Measurements from ENCODE around the gene RMP24.

Gene RMP24

GRCh38 chr18:35927430-35927829, 45.0 kb upstream of the RMP24 start:
- H3K36me3 ChIP-seq (ENCODE audit: insufficient read depth, low read length) = no peaks in the 10 kb centered on the region
- no peak overlapping the region for H3K9ac ChIP-seq (ENCODE audit: low read depth, low read length, poor library complexity, severe bottlenecking)
- no peak overlapping the region for H2AFZ ChIP-seq (ENCODE audit: low read length)
- no peak overlapping the region for H3K4me2 ChIP-seq (ENCODE audit: low read depth, low read length, poor library complexity, severe bottlenecking)
- no peaks in the 10 kb centered on the region for H3K79me2 ChIP-seq (ENCODE audit: insufficient read depth, low read length)
- TF ChIP-seq EZH2phosphoT487 (IDR thresholded peaks at IDR 0.05; ENCODE audit: borderline replicate concordance) = no peak
- TF ChIP-seq CTCF (conservative IDR thresholded peaks at IDR 0.05; ENCODE audit: low read length) = no peak
- H3F3A ChIP-seq (ENCODE audit: low read depth) = no peaks in the 10 kb centered on the region
- H3K4me1 ChIP-seq (ENCODE audit: insufficient read depth, low read length, poor library complexity, severe bottlenecking) = no peaks in the 10 kb centered on the region
- H3K4me3 ChIP-seq (ENCODE audit: low read length, poor library complexity, severe bottlenecking) = no peak overlapping the region
- no peaks in the 10 kb centered on the region for H4K20me1 ChIP-seq (ENCODE audit: insufficient read depth, low read length, poor library complexity, severe bottlenecking)
- H3K9me2 ChIP-seq (replicated peaks; ENCODE audit: low read depth, low read length) = no peaks in the 10 kb centered on the region
- H3K9me3 ChIP-seq (ENCODE audit: insufficient read depth, low read depth, low read length) = peaks cover 3% of the 10 kb centered on the region; the same call in 1 of the 2 replicates
- H3K27me3 ChIP-seq (ENCODE audit: insufficient read depth, low read length, poor library complexity, severe bottlenecking) = peaks cover 5% of the 10 kb centered on the region

- H3K9me3 ChIP-seq (ENCODE audit: insufficient read depth, low read depth, low read length) = peaks cover 3% of the 10 kb centered on the region; the same call in 1 of the 2 replicates
- no peak overlapping the region for H2AFZ ChIP-seq (ENCODE audit: low read length)
- H3K4me3 ChIP-seq (ENCODE audit: low read length, poor library complexity, severe bottlenecking) = no peak overlapping the region
- TF ChIP-seq CTCF (conservative IDR thresholded peaks at IDR 0.05; ENCODE audit: low read length) = no peak
- no peak for TF ChIP-seq EZH2phosphoT487 (IDR thresholded peaks at IDR 0.05; ENCODE audit: borderline replicate concordance)
- no peaks in the 10 kb centered on the region for H3K79me2 ChIP-seq (ENCODE audit: insufficient read depth, low read length)
- no peaks in the 10 kb centered on the region for H4K20me1 ChIP-seq (ENCODE audit: insufficient read depth, low read length, poor library complexity, severe bottlenecking)
- H3K4me2 ChIP-seq (ENCODE audit: low read depth, low read length, poor library complexity, severe bottlenecking) = no peak overlapping the region
- no peaks in the 10 kb centered on the region for H3K4me1 ChIP-seq (ENCODE audit: insufficient read depth, low read length, poor library complexity, severe bottlenecking)
- no peaks in the 10 kb centered on the region for H3F3A ChIP-seq (ENCODE audit: low read depth)
- no peaks in the 10 kb centered on the region for H3K9me2 ChIP-seq (replicated peaks; ENCODE audit: low read depth, low read length)
- H3K27me3 ChIP-seq (ENCODE audit: insufficient read depth, low read length, poor library complexity, severe bottlenecking) = no peaks in the 10 kb centered on the region
- H3K9ac ChIP-seq (ENCODE audit: low read depth, low read length, poor library complexity, severe bottlenecking) = no peak overlapping the region
- H3K36me3 ChIP-seq (ENCODE audit: insufficient read depth, low read length) = no peaks in the 10 kb centered on the region
These were observed 38.5 kb upstream of the RMP24 start for GRCh38 chr18:35933982-35934381.

GRCh38 chr18:35934891-35935290, 37.6 kb upstream of the RMP24 start:
- Histone ChIP-seq H3K27me3 (ENCODE audit: insufficient read depth, low read length, poor library complexity, severe bottlenecking) (no peaks in the 10 kb centered on the region), H3K9ac (ENCODE audit: low read depth, low read length, poor library complexity, severe bottlenecking) (no peak overlapping the region), H3K4me2 (ENCODE audit: low read depth, low read length, poor library complexity, severe bottlenecking) (no peak overlapping the region), H3K4me3 (ENCODE audit: low read length, poor library complexity, severe bottlenecking) (no peak overlapping the region), H2AFZ (ENCODE audit: low read length) (no peak overlapping the region), H3F3A (ENCODE audit: low read depth) (no peaks in the 10 kb centered on the region), H3K4me1 (ENCODE audit: insufficient read depth, low read length, poor library complexity, severe bottlenecking) (no peaks in the 10 kb centered on the region), H3K9me3 (ENCODE audit: insufficient read depth, low read depth, low read length) (peaks cover 3% of the 10 kb centered on the region; the same call in 1 of the 2 replicates), H4K20me1 (ENCODE audit: insufficient read depth, low read length, poor library complexity, severe bottlenecking) (no peaks in the 10 kb centered on the region), H3K9me2 (replicated peaks; ENCODE audit: low read depth, low read length) (no peaks in the 10 kb centered on the region), H3K36me3 (ENCODE audit: insufficient read depth, low read length) (no peaks in the 10 kb centered on the region), H3K79me2 (ENCODE audit: insufficient read depth, low read length) (no peaks in the 10 kb centered on the region)
- TF ChIP-seq EZH2phosphoT487 (IDR thresholded peaks at IDR 0.05; ENCODE audit: borderline replicate concordance) = no peak
- TF ChIP-seq CTCF (conservative IDR thresholded peaks at IDR 0.05; ENCODE audit: low read length) = no peak

Measured in Loucy (cell line).